ENCODE results near the gene EIF4G1.

The EIF4G1 gene

GRCh38 chr3:184308744-184309143, 5.7 kb upstream of the EIF4G1 start:
- DNase-seq: no peak

GRCh38 chr3:184311633-184312032, 2.8 kb upstream of the EIF4G1 start:
- no peak for DNase-seq

GRCh38 chr3:184314700-184315542, 515 bp downstream of the EIF4G1 start:
- peak; percentile 86 for DNase-seq

GRCh38 chr3:184315543-184315867, 1.1 kb downstream of the EIF4G1 start:
- DNase-seq: no peak

GRCh38 chr3:184315871-184316661, 1.7 kb downstream of the EIF4G1 start:
- peak; percentile 64 for DNase-seq

- no peak for DNase-seq
Observed at GRCh38 chr3:184316792-184317191, 2.4 kb downstream of the EIF4G1 start.

- no peak for DNase-seq
Observed at GRCh38 chr3:184317201-184317600, 2.8 kb downstream of the EIF4G1 start.

- no peak for DNase-seq
Observed at GRCh38 chr3:184320104-184320445, 5.7 kb downstream of the EIF4G1 start.

- no peak for DNase-seq
Observed at GRCh38 chr3:184321666-184322065, 7.3 kb downstream of the EIF4G1 start.

GRCh38 chr3:184322731-184323487, 8.5 kb downstream of the EIF4G1 start:
- DNase-seq: no peak

- DNase-seq: no peak
Observed at GRCh38 chr3:184323696-184324095, 9.3 kb downstream of the EIF4G1 start.

- DNase-seq: no peak
Observed at GRCh38 chr3:184325269-184325668, 10.9 kb downstream of the EIF4G1 start.

GRCh38 chr3:184325715-184326369, 11.4 kb downstream of the EIF4G1 start:
- DNase-seq: no peak

GRCh38 chr3:184327171-184327570, 12.8 kb downstream of the EIF4G1 start:
- no peak for DNase-seq

GRCh38 chr3:184328516-184328915, 14.1 kb downstream of the EIF4G1 start:
- DNase-seq: no peak

- no peak for DNase-seq
Observed at GRCh38 chr3:184332370-184333090, 18.1 kb downstream of the EIF4G1 start.

GRCh38 chr3:184333190-184333589, 18.8 kb downstream of the EIF4G1 start:
- DNase-seq: no peak

- DNase-seq: no peak
Observed at GRCh38 chr3:184333700-184334099, 19.3 kb downstream of the EIF4G1 start.

GRCh38 chr3:184334470-184335158, 20.2 kb downstream of the EIF4G1 start:
- peak; percentile 72 for DNase-seq

- no peak for DNase-seq
Observed at GRCh38 chr3:184335291-184335660, 20.9 kb downstream of the EIF4G1 start.

- peak; percentile 97 for DNase-seq
Observed at GRCh38 chr3:184335661-184336546, 21.5 kb downstream of the EIF4G1 start.

All from activated CD8-positive, alpha-beta memory T cell treated with anti-CD3 and anti-CD28 coated beads for 24 hours (primary cell).